MCF 10A (cell line): ENCODE results near the gene SPRR5. TPM values are rescaled to one million over a fixed set of nuclear protein-coding genes. Genes with fewer than 3 reads are reported as not detected.

Experiments used
- BruUV-seq: library from RNA; stranded (reverse); fragments of 400-500 nt; replicated peaks from 2 replicates; lab custom pipeline; 2021; lab: Mats Ljungman, UMichigan
- CTCF ChIA-PET: fragments of 300-600 bp; sonication (Branson Sonifier 250); formaldehyde crosslinking; extraction: SDS; loops from one replicate; lab custom pipeline; 2021; ENCODE audit warnings: antibody characterized with exemption, inconsistent platforms; lab: Yijun Ruan, JAX
- POLR2A ChIA-PET: fragments of 300-600, 350-650 bp; sonication (Branson Sonifier 250); formaldehyde crosslinking; extraction: SDS; loops from one replicate; lab custom pipeline; 2020; ENCODE audit warnings: antibody characterized with exemption, inconsistent platforms; lab: Yijun Ruan, JAX
- DNase-seq: peaks from one replicate; pipeline ENCODE4 v3.0.0-alpha.2; 2018; ENCODE audit not compliant: unreplicated experiment
- H3K27ac Mint-ChIP-seq: one replicate; pipeline ENCODE4 v1.8.0; 2022; ENCODE audit warnings: mild to moderate bottlenecking, low read depth, mixed read lengths; ENCODE audit not compliant: unreplicated experiment
- H3K27me3 Mint-ChIP-seq: one replicate; pipeline ENCODE4 v1.8.0; 2022; ENCODE audit warnings: mixed read lengths; ENCODE audit not compliant: insufficient read depth, unreplicated experiment
- H3K36me3 Mint-ChIP-seq: one replicate; pipeline ENCODE4 v1.8.0; 2022; ENCODE audit warnings: mild to moderate bottlenecking, moderate library complexity, mixed read lengths; ENCODE audit not compliant: insufficient read depth, unreplicated experiment
- H3K4me1 Mint-ChIP-seq: one replicate; pipeline ENCODE4 v1.8.0; 2022; ENCODE audit warnings: mixed read lengths; ENCODE audit not compliant: insufficient read depth, unreplicated experiment
- H3K4me3 Mint-ChIP-seq: one replicate; pipeline ENCODE4 v1.8.0; 2022; ENCODE audit warnings: mild to moderate bottlenecking, moderate library complexity, mixed read lengths; ENCODE audit not compliant: unreplicated experiment
- H3K9me3 Mint-ChIP-seq: one replicate; pipeline ENCODE4 v1.8.0; 2022; ENCODE audit warnings: mixed read lengths; ENCODE audit not compliant: unreplicated experiment
- intact Hi-C: fragments of 100-400 bp; cut with micrococcal nuclease; formaldehyde crosslinking; loops from 2 replicates; pipeline ENCODE4 v1.14.1; 2022
- total RNA-seq: library from RNA; stranded (reverse); gene quantifications from 2 replicates; pipeline ENCODE4 v1.2.3, GENCODE V29; 2022
- TF ChIP-seq, protein P1 (sequence below): fragments of 200-600 bp; IDR thresholded peaks from one replicate; pipeline ENCODE4 v1.8.0; 2022; ENCODE audit warnings: antibody characterized with exemption, mild to moderate bottlenecking; ENCODE audit not compliant: unreplicated experiment

The SPRR5 gene
- total RNA-seq, 1 experiment from 2014 or later = not detected

DNA sequence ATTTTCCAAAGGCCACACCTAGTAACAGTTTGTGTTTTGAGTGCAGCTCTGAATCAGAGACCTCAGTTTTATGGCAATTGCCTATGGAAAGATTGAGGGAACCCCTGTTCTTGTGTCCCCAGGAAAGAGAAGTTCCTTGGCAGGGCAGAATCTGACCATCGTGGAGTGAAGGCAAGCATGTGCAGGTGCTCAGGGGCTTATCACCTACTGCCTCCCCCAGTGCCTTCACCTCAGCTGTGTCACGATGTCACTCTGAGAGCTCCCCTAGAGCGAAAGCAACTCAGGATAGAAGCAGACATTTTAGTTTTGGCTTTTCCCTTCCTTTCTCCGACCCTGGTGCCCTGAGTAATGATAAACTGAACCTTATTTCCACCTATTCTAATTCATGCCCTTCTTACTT lies 35.1 kb downstream of the SPRR5 start:
- TF ChIP-seq, protein P1, sequence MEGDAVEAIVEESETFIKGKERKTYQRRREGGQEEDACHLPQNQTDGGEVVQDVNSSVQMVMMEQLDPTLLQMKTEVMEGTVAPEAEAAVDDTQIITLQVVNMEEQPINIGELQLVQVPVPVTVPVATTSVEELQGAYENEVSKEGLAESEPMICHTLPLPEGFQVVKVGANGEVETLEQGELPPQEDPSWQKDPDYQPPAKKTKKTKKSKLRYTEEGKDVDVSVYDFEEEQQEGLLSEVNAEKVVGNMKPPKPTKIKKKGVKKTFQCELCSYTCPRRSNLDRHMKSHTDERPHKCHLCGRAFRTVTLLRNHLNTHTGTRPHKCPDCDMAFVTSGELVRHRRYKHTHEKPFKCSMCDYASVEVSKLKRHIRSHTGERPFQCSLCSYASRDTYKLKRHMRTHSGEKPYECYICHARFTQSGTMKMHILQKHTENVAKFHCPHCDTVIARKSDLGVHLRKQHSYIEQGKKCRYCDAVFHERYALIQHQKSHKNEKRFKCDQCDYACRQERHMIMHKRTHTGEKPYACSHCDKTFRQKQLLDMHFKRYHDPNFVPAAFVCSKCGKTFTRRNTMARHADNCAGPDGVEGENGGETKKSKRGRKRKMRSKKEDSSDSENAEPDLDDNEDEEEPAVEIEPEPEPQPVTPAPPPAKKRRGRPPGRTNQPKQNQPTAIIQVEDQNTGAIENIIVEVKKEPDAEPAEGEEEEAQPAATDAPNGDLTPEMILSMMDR = no peak
- Mint-ChIP-seq H3K4me3 (no peak overlapping the region), H3K36me3 (no peaks in the 10 kb centered on the region), H3K9me3 (no peaks in the 10 kb centered on the region), H3K27ac (no peak overlapping the region), H3K27me3 (no peaks in the 10 kb centered on the region), H3K4me1 (peaks cover 5% of the 10 kb centered on the region)
- POLR2A ChIA-PET = interaction anchor here (1.1 to 3.0 kb wide), 3 partner anchors 15 to 27 kb away, joined by 4 to 14 read pairs (median 8); no protein-coding TSS in a partner anchor
- CTCF ChIA-PET = interaction anchor here (0.7 to 2.0 kb wide), 3 partner anchors 48 to 117 kb away, joined by 3 to 8 read pairs (median 4); no protein-coding TSS in a partner anchor
- BruUV-seq = no TSS peak
- intact Hi-C loops = no loop called here
- no peak for DNase-seq

DNA sequence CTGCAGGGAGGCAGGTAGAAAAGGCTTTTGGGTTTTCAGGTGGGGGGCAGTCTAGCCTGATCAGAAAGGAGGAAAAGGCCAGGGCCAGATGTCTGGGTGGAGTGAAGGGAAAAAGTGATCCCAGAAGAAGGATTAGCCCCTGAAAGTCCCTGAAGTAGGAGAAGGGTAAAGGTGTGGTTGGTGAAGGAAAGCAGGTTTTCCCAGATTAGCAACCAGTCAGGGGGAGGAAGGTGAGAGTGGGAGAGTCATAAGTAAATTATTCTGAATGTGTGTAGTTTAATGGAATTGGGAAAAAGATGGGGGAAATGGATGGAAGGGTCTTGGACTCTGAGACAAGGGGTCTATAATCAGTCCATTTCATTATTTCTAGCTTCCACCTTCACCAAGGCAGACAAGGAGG lies 36.2 kb downstream of the SPRR5 start:
- ChIA-PET CTCF (interaction anchor here (0.6 to 2.0 kb wide), 4 partner anchors 29 to 210 kb away, joined by 3 to 8 read pairs (median 3); no protein-coding TSS in a partner anchor), POLR2A (interaction anchor here (0.8 to 3.0 kb wide), 3 partner anchors 16 to 209 kb away, joined by 3 to 14 read pairs (median 4); no protein-coding TSS in a partner anchor)
- no TSS peak for BruUV-seq
- Mint-ChIP-seq H3K27me3 (no peaks in the 10 kb centered on the region), H3K27ac (no peak overlapping the region), H3K9me3 (no peaks in the 10 kb centered on the region), H3K36me3 (no peaks in the 10 kb centered on the region), H3K4me3 (no peak overlapping the region), H3K4me1 (peaks cover 5% of the 10 kb centered on the region)
- no peak for DNase-seq
- intact Hi-C loops = no loop called here
- TF ChIP-seq, protein P1 = no peak

DNA sequence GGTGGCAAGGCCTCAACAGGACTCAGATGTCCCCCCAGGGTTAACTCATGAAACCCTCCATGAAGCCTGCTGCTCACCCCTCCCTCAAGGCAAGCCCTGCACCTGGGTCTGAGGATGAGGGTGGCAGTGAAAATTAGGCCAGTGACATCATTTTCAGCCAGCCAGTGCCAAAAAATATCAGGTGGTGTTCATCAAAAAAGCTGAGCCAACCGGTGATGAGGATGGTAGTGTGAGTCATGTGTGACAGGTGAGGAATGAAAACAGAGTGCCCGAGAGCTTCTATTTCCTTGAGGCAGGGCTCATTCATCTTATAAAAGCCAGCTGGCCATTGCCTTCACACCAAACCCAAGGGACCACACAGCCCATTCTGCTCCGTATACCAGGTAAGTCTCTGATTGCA lies 36.7 kb downstream of the SPRR5 start, which contains the start of gene SPRR1A:
TSS of gene SPRR1A (plus strand) at position 339 of the 400 bp plus-strand sequence. CDS start 1,150 bp downstream, outside the sequence.
- no peaks in the 10 kb centered on the region for H3K36me3 Mint-ChIP-seq
- H3K27ac Mint-ChIP-seq = no peak within 1 kb of the TSS
- no peaks in the 10 kb centered on the region for H3K9me3 Mint-ChIP-seq
- DNase-seq = peak; percentile 70
- CTCF ChIA-PET = interaction anchor here (0.6 kb wide), 1 partner anchor 209 kb away, joined by 3 read pairs; no protein-coding TSS in a partner anchor
- H3K4me3 Mint-ChIP-seq = no peak within 1 kb of the TSS
- POLR2A ChIA-PET = interaction anchor here (0.8 to 3.0 kb wide), 4 partner anchors 16 to 209 kb away, joined by 3 to 14 read pairs (median 4); partner anchors contain the start of gene SPRR2B
- intact Hi-C loops = no loop called here
- H3K4me1 Mint-ChIP-seq = peaks cover 5% of the 10 kb centered on the region
- TF ChIP-seq, protein P1 = no peak
- no TSS peak for BruUV-seq
- H3K27me3 Mint-ChIP-seq = no peaks in the 10 kb centered on the region

DNA sequence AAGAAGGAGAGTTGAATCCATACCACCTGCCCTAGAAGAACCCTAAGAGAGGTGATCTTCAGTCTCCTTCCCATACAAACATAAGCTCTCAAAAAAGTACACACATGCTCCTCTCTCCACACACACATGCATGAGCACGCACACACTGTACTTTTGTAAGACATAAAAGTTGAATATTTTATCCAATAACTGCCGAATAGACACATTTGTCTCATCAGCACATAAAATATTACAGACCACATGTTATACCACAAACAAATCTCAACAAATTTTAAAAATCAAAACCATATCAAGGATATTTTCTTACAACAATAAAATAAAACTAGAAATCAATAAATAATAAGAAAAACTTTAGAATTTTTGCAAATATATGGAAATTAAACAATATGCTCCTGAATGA lies 39.6 kb downstream of the SPRR5 start:
- no peaks in the 10 kb centered on the region for H3K9me3 Mint-ChIP-seq

More for the DNA sequence above, 39.6 kb downstream of the SPRR5 start:
- BruUV-seq = no TSS peak
- no peak overlapping the region for H3K27ac Mint-ChIP-seq
- no peak for DNase-seq
- H3K4me1 Mint-ChIP-seq = no peaks in the 10 kb centered on the region
- H3K4me3 Mint-ChIP-seq = no peak overlapping the region
- intact Hi-C loops = no loop called here
- TF ChIP-seq, protein P1 = no peak
- ChIA-PET POLR2A (interaction anchor here (0.7 kb wide), 1 partner anchor 13 kb away, joined by 3 read pairs; no protein-coding TSS in a partner anchor), CTCF (no interaction called here)
- H3K36me3 Mint-ChIP-seq = no peaks in the 10 kb centered on the region
- H3K27me3 Mint-ChIP-seq = no peaks in the 10 kb centered on the region
